ENCODE measurements around the gene PPP1R1C. TPM values are rescaled to one million over a fixed set of nuclear protein-coding genes. Genes with fewer than 3 reads are reported as not detected.

Gene PPP1R1C
- polyA plus RNA-seq (not detected in 2 replicates), polyA minus RNA-seq (not detected in 2 replicates)

- Histone ChIP-seq H2AFZ (ENCODE audit: low read depth, low read length) (no peak within 1 kb of the TSS), H3K9me2 (ENCODE audit: insufficient read depth, low read length) (no peaks in the 10 kb centered on the region), H3K9me3 (ENCODE audit: low read length) (no peaks in the 10 kb centered on the region), H3K36me3 (ENCODE audit: insufficient read depth, low read length) (no peaks in the 10 kb centered on the region), H3K79me2 (replicated peaks; ENCODE audit: insufficient read depth, low read length) (no peaks in the 10 kb centered on the region), H3K27ac (ENCODE audit: low read length) (no peak within 1 kb of the TSS), H3K4me2 (ENCODE audit: low read length) (no peak within 1 kb of the TSS), H3K27me3 (ENCODE audit: insufficient read depth, low read depth, low read length) (no peaks in the 10 kb centered on the region), H4K20me1 (ENCODE audit: insufficient read depth) (no peaks in the 10 kb centered on the region), H3K4me3 (ENCODE audit: low read length) (no peak within 1 kb of the TSS), H3K9ac (ENCODE audit: low read length) (no peak within 1 kb of the TSS), H3F3A (ENCODE audit: insufficient read depth, low read length, poor library complexity, severe bottlenecking) (no peaks in the 10 kb centered on the region)
- no peak for TF ChIP-seq TAF1 (IDR thresholded peaks at IDR 0.05; ENCODE audit: low read depth)
- TF ChIP-seq EP300 (conservative IDR thresholded peaks at IDR 0.05; ENCODE audit: poor library complexity, severe bottlenecking), result no peak
- TF ChIP-seq EZH2 (IDR thresholded peaks at IDR 0.05; ENCODE audit: borderline replicate concordance, insufficient read depth, low read length, poor library complexity, severe bottlenecking), result no peak
- no peak for TF ChIP-seq MXI1 (conservative IDR thresholded peaks at IDR 0.05; ENCODE audit: poor library complexity, severe bottlenecking)
- no peak for TF ChIP-seq REST (IDR thresholded peaks at IDR 0.05; ENCODE audit: borderline replicate concordance)
- no peak for TF ChIP-seq CTCF (IDR thresholded peaks at IDR 0.05; ENCODE audit: poor library complexity, severe bottlenecking)
Observed at GRCh38 chr2:181985632-181986205, at the start of gene PPP1R1C. TSS of gene PPP1R1C (plus strand) at chr2:181985853. CDS start at chr2:181986111, 258 bp downstream.

GRCh38 chr2:181937473-181937872 is 48.2 kb upstream of the PPP1R1C start:
- Histone ChIP-seq H3K4me3 (ENCODE audit: low read length) (no peak overlapping the region), H3K36me3 (ENCODE audit: insufficient read depth, low read length) (no peaks in the 10 kb centered on the region), H3F3A (ENCODE audit: insufficient read depth, low read length, poor library complexity, severe bottlenecking) (no peaks in the 10 kb centered on the region), H3K9ac (ENCODE audit: low read length) (no peak overlapping the region), H3K79me2 (replicated peaks; ENCODE audit: insufficient read depth, low read length) (no peaks in the 10 kb centered on the region), H2AFZ (ENCODE audit: low read depth, low read length) (no peak overlapping the region), H3K27ac (ENCODE audit: low read length) (no peak overlapping the region), H3K27me3 (ENCODE audit: insufficient read depth, low read depth, low read length) (no peaks in the 10 kb centered on the region), H3K9me2 (ENCODE audit: insufficient read depth, low read length) (no peaks in the 10 kb centered on the region), H3K4me2 (ENCODE audit: low read length) (no peak overlapping the region), H4K20me1 (ENCODE audit: insufficient read depth) (no peaks in the 10 kb centered on the region), H3K9me3 (ENCODE audit: low read length) (no peaks in the 10 kb centered on the region)
- no peak for TF ChIP-seq TAF1 (IDR thresholded peaks at IDR 0.05; ENCODE audit: low read depth)
- TF ChIP-seq CTCF (IDR thresholded peaks at IDR 0.05; ENCODE audit: poor library complexity, severe bottlenecking), result no peak
- no peak for TF ChIP-seq RAD21 (conservative IDR thresholded peaks at IDR 0.05)
- TF ChIP-seq EZH2 (IDR thresholded peaks at IDR 0.05; ENCODE audit: borderline replicate concordance, insufficient read depth, low read length, poor library complexity, severe bottlenecking), result no peak

Measured in neural cell (in vitro differentiated cells).